CD4-positive, alpha-beta T cell treated with Interleukin-10 for 1 hour (primary cell): ENCODE data around the gene PIK3C2G.
"Not testable (repeated sequence)": the region's sequence is repeated elsewhere in the genome, so short reads cannot be mapped to it uniquely, and the experiment has no call there.

Experiments
- DNase-seq: peaks from one replicate; pipeline ENCODE4 v3.0.0-alpha.2; 2020

Gene PIK3C2G

GRCh38 chr12:18479256-18479655 lies 217.9 kb downstream of the PIK3C2G start:
- no peak for DNase-seq

- DNase-seq, result no peak
Measured at GRCh38 chr12:18482601-18483120, 221.3 kb downstream of the PIK3C2G start.

GRCh38 chr12:18483698-18484325 lies 222.5 kb downstream of the PIK3C2G start:
- no peak for DNase-seq

GRCh38 chr12:18486036-18486435 lies 224.7 kb downstream of the PIK3C2G start:
- no peak for DNase-seq

- DNase-seq, result no peak
Measured at GRCh38 chr12:18487509-18487908, 226.2 kb downstream of the PIK3C2G start.

- DNase-seq, result no peak
Measured at GRCh38 chr12:18492372-18493025, 231.2 kb downstream of the PIK3C2G start.

GRCh38 chr12:18496156-18496555 lies 234.8 kb downstream of the PIK3C2G start:
- DNase-seq, result no peak

- not testable (repeated sequence) for DNase-seq
Measured at GRCh38 chr12:18500160-18500574, 238.8 kb downstream of the PIK3C2G start.

- not testable (repeated sequence) for DNase-seq
Measured at GRCh38 chr12:18500736-18501135, 239.4 kb downstream of the PIK3C2G start.

GRCh38 chr12:18502422-18502968 lies 241.2 kb downstream of the PIK3C2G start:
- DNase-seq, result no peak

GRCh38 chr12:18521461-18521860 lies 260.1 kb downstream of the PIK3C2G start:
- no peak for DNase-seq

- no peak for DNase-seq
Measured at GRCh38 chr12:18522806-18523205, 261.5 kb downstream of the PIK3C2G start.

GRCh38 chr12:18542497-18542896 lies 281.2 kb downstream of the PIK3C2G start:
- DNase-seq, result not testable (repeated sequence)

GRCh38 chr12:18546399-18546798 lies 285.1 kb downstream of the PIK3C2G start:
- DNase-seq, result no peak

- no peak for DNase-seq
Measured at GRCh38 chr12:18549598-18549997, 288.3 kb downstream of the PIK3C2G start.

GRCh38 chr12:18551106-18551505 lies 289.8 kb downstream of the PIK3C2G start:
- DNase-seq, result no peak

GRCh38 chr12:18551701-18552100 lies 290.4 kb downstream of the PIK3C2G start:
- no peak for DNase-seq

- DNase-seq, result no peak
Measured at GRCh38 chr12:18552829-18553228, 291.5 kb downstream of the PIK3C2G start.

- no peak for DNase-seq
Measured at GRCh38 chr12:18556161-18556560, 294.8 kb downstream of the PIK3C2G start.

- no peak for DNase-seq
Measured at GRCh38 chr12:18559242-18559641, 297.9 kb downstream of the PIK3C2G start.

- DNase-seq, result no peak
Measured at GRCh38 chr12:18562531-18562930, 301.2 kb downstream of the PIK3C2G start.

GRCh38 chr12:18564306-18564705 lies 303.0 kb downstream of the PIK3C2G start:
- no peak for DNase-seq

- DNase-seq, result no peak
Measured at GRCh38 chr12:18567787-18568186, 306.5 kb downstream of the PIK3C2G start.

- DNase-seq, result no peak
Measured at GRCh38 chr12:18570543-18570942, 309.2 kb downstream of the PIK3C2G start.
